ENCODE measurements around the gene GLB1L2.

GLB1L2 gene

GRCh38 chr11:134349802-134350355 lies 18.1 kb downstream of the GLB1L2 start:
- DNase-seq, result no peak

DNA sequence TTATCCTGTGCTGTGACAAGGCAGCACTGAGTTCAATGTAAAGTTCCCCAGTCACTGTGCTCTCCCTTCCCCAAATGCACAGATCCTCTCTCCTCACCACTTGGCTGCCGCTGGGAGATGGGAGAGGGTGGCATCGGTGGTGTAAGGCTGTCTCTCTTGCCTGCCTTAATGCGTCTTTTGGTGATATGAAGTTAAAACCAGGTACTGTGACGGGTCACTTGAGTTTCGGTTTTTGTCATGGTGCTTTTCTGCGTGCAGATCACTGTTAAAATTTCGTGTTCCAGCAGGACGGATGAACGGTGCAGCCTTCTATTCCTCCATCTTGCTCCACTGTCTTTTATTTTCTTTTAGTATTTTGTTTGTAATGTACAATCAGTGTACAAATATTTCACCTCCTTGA lies 18.6 kb downstream of the GLB1L2 start:
- DNase-seq, result no peak

DNA sequence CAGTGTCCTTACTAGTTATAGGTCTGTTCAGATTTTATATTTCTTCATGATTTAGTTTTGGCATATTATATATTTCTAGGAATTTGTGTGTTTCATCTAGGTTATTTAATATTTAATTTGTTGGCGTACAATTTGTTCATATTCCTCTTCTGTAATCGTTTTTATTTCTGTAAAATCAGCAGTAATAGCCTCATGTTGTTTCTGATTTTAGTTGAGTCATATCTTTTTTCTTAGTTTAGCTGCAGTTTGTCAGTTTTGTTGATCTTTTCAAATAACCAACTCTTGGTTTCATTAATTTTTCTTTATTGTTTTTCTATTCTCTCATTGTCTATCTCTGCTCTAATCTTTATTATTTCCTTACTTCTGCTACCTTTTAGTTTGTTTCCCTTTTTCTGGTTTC lies 20.3 kb downstream of the GLB1L2 start:
- no peak for DNase-seq

GRCh38 chr11:134355136-134355535 lies 23.3 kb downstream of the GLB1L2 start:
- no peak for DNase-seq

GRCh38 chr11:134355656-134356055 lies 23.9 kb downstream of the GLB1L2 start:
- DNase-seq, result no peak

DNA sequence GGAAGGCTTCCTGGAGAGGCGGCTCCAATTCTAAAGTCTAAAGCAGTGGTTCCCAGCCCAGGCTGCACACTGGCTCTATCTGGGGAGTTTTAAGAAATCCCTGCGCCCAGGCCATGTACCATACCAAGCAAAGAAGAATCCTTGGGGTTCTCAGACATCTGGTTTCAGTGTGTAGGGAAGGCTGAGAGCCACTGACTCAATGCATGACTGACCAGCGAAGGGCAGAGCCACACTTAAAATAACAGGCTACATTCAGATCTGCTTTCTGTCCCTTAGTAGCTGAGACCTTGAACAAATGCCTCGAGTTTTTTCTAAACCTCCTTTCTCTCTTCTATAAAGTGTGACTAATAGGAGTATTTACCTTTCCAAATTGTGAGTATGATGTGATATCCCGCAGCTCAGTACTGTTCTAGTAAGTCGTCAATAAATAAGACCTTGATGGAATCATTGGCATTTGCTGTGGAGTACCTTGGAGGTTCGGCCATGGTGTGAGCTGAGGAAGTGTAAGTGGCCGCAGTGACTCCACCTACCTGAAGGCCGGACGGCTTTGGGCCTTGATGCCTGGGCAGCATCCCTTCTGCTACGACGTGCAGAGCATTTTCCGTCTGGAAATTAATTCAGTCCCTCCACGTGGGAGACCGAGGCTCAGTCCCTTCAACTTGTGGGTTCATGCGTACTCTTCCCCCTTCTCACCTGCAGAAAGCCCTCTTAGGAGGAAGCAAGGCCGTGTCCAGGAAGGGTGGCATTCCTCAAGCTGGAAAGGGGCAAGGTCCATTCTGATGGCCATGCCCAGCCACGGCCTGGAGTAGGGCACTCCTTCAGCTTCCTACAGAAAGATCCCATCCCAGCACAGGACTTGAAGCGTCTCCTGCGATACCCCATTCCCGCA lies 25.1 kb downstream of the GLB1L2 start:
- no peak for DNase-seq

DNA sequence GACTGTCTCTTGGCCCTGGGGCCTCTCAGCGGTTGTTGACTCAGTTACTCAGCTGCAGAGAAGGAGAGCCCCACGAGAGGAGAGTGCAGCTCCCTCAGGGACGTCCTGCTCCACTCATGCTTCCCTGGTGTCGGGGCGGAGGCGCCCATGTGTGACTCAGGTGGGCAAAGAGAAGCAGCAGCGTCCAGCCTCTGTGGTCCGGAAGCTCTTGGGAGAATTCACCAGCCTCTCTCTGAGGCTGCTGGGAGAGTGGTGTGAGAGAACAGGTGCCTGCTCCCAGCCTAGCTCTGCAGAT lies 25.7 kb downstream of the GLB1L2 start:
- no peak for DNase-seq

GRCh38 chr11:134358165-134358855 lies 26.5 kb downstream of the GLB1L2 start:
- no peak for DNase-seq

GRCh38 chr11:134358856-134359490 lies 27.2 kb downstream of the GLB1L2 start:
- no peak for DNase-seq

GRCh38 chr11:134359646-134360045 lies 27.9 kb downstream of the GLB1L2 start:
- no peak for DNase-seq

DNA sequence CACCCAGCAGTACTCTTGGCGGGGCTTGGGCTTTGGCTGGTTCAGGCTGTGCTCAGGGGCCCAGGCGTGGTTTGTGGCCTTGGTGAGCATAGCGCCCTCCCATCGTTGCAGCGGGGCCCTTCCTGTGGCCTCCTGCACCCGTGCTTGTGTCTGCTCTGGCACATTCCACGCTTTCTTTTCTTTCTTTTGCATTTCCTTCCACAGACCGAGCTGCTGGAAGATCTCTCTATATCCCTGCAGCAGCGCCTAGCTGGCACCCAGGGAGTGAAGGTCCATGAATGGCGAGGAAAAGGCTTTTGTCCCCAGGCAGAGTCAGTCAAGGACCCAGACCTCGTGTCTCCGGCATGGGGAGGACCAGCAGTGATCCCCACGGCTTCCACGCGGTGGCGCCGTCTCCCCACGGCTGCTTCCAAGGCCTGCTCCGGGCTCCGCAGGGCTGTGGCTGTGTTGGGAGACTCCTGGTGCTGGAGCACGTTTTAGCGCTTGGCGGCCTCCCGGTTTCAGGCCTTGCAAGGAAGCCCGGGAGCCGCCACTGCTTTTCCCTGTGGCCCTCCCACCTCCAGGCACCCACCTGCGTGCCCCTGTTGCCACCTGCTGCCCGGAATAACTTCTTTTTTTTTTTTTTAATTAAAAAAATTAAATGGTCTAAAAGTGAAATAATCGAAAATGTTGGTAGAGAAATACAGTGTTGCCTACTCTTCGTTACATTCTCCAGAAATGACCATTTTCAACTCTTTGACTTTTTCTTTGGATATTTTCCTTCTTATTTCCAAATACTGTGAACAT lies 28.5 kb downstream of the GLB1L2 start:
- peak; percentile 56 to 67 for DNase-seq

GRCh38 chr11:134361661-134362060 lies 29.9 kb downstream of the GLB1L2 start:
- no peak for DNase-seq

- no peak for DNase-seq
These were observed 30.6 kb downstream of the GLB1L2 start for GRCh38 chr11:134362192-134362901.

GRCh38 chr11:134363161-134363560 lies 31.4 kb downstream of the GLB1L2 start:
- no peak for DNase-seq

DNA sequence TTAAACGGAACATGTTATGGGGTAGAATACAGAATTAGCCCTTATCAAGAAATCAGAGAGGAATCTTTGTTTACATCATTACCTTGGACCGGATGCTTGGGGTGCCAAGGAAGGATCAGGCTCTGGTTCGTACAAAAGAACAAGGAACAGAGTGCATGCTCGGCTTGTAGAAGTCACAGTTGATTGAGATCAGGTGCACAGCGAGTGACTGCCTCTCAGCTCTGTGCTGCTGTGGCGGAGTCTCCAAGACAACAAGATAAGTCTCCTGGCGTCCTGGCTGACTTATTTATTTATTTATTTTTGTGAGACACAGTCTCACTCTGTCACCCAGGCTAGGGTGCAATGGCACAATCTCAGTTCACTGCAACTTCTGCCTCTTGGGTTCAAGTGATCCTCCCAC lies 31.8 kb downstream of the GLB1L2 start:
- DNase-seq, result no peak

- DNase-seq, result no peak
These were observed 32.5 kb downstream of the GLB1L2 start for GRCh38 chr11:134364261-134364660.

- no peak for DNase-seq
These were observed 33.5 kb downstream of the GLB1L2 start for GRCh38 chr11:134365011-134365925.

GRCh38 chr11:134366254-134366653 lies 34.5 kb downstream of the GLB1L2 start:
- no peak for DNase-seq

- DNase-seq, result no peak
These were observed 36.0 kb downstream of the GLB1L2 start for GRCh38 chr11:134367781-134368180.

DNA sequence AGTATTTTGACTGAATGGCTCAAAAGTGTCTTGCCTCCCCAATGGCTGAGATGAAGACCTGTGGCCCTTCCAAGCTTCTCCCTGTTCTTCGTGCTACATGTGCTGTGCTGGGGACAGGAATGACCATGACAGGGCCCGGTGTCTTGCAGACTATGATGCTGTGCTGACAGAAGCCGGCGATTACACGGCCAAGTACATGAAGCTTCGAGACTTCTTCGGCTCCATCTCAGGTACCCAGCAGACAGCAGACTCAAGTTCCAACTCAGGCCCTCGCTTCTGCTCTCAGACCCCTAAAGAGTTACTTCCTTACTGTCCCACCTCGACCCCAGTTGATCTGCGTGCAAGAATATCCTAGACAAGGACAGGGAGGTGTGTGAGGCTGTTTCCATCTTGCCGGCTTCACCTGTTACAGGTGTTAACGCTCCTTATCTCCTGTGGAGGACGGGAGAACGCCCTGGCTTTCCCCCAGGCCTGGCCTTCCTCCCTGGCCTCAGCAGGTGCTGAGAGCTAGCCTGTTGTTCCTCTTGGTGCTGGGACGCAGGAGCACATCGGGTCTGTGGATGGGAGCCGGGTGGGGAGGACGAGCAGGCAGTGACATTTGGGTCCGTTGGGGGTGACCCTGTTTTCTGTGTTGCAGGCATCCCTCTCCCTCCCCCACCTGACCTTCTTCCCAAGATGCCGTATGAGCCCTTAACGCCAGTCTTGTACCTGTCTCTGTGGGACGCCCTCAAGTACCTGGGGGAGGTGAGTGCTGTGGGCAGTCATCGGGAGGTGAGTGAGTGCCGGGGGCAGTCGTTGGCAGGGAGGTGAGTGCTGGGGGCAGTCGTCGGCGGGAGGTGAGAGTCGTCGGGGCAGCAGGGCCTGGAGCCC lies 38.1 kb downstream of the GLB1L2 start:
- DNase-seq, result no peak
